HL-60 (cell line): ENCODE data around the gene SLC17A6.

Experiments used
- CTCF ChIP-seq: IDR thresholded peaks from one replicate; pipeline ENCODE4 v1.5.1; 2011; ENCODE audit warnings: low read length, control low read depth, inconsistent platforms; ENCODE audit not compliant: insufficient read depth
- GABPA ChIP-seq: IDR thresholded peaks from 2 replicates; pipeline ENCODE4 v1.6.1; 2012; ENCODE audit warnings: low read depth
- POLR2AphosphoS5 ChIP-seq: IDR thresholded peaks from 2 replicates; pipeline ENCODE4 v1.6.1; 2012; ENCODE audit warnings: low read depth
- SPI1 ChIP-seq: IDR thresholded peaks from 2 replicates; pipeline ENCODE4 v1.6.1; 2012; ENCODE audit warnings: low read depth, mild to moderate bottlenecking, borderline replicate concordance
- TF ChIP-seq, protein P1 (sequence below): IDR thresholded peaks from 2 replicates; pipeline ENCODE4 v1.6.1; 2012; ENCODE audit warnings: low read depth; ENCODE audit not compliant: insufficient replicate concordance

- no peak for TF ChIP-seq POLR2AphosphoS5
- no peak for TF ChIP-seq CTCF
- TF ChIP-seq GABPA: no peak
- TF ChIP-seq, protein P1, sequence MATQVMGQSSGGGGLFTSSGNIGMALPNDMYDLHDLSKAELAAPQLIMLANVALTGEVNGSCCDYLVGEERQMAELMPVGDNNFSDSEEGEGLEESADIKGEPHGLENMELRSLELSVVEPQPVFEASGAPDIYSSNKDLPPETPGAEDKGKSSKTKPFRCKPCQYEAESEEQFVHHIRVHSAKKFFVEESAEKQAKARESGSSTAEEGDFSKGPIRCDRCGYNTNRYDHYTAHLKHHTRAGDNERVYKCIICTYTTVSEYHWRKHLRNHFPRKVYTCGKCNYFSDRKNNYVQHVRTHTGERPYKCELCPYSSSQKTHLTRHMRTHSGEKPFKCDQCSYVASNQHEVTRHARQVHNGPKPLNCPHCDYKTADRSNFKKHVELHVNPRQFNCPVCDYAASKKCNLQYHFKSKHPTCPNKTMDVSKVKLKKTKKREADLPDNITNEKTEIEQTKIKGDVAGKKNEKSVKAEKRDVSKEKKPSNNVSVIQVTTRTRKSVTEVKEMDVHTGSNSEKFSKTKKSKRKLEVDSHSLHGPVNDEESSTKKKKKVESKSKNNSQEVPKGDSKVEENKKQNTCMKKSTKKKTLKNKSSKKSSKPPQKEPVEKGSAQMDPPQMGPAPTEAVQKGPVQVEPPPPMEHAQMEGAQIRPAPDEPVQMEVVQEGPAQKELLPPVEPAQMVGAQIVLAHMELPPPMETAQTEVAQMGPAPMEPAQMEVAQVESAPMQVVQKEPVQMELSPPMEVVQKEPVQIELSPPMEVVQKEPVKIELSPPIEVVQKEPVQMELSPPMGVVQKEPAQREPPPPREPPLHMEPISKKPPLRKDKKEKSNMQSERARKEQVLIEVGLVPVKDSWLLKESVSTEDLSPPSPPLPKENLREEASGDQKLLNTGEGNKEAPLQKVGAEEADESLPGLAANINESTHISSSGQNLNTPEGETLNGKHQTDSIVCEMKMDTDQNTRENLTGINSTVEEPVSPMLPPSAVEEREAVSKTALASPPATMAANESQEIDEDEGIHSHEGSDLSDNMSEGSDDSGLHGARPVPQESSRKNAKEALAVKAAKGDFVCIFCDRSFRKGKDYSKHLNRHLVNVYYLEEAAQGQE: no peak
- TF ChIP-seq SPI1: no peak
Measured at GRCh38 chr11:22317656-22318055, 20.5 kb upstream of the SLC17A6 start.
